NCI-H2081 treated with DMSO at 0.1 percent for 48 hours (cell line): ENCODE measurements around the gene TMPO.
"Not testable (repeated sequence)": the region's sequence is repeated elsewhere in the genome, so short reads cannot be mapped to it uniquely, and the experiment has no call there.

Source experiments
- DNase-seq: peaks from one replicate; lab custom pipeline; 2025; lab: John Stamatoyannopoulos, UW

The TMPO gene

GRCh38 chr12:98515287-98516110 lies at the start of gene TMPO:
TMPO (plus strand) TSS chr12:98515590; CDS start chr12:98515868, 278 bp downstream.
- peak; percentile 50 for DNase-seq

GRCh38 chr12:98465950-98466602 lies 49.3 kb upstream of the TMPO start:
- DNase-seq: no peak

GRCh38 chr12:98466640-98467400 lies 48.6 kb upstream of the TMPO start:
- no peak for DNase-seq

GRCh38 chr12:98469109-98469508 lies 46.3 kb upstream of the TMPO start:
- DNase-seq: no peak

GRCh38 chr12:98470469-98471082 lies 44.8 kb upstream of the TMPO start:
- DNase-seq: no peak

GRCh38 chr12:98471085-98471484 lies 44.3 kb upstream of the TMPO start:
- DNase-seq: no peak

- no peak for DNase-seq
Measured at GRCh38 chr12:98475565-98475908, 39.9 kb upstream of the TMPO start.

GRCh38 chr12:98478606-98479005 lies 36.8 kb upstream of the TMPO start:
- DNase-seq: no peak

- no peak for DNase-seq
Measured at GRCh38 chr12:98483621-98484503, 31.5 kb upstream of the TMPO start.

GRCh38 chr12:98485792-98486340 lies 29.5 kb upstream of the TMPO start:
- no peak for DNase-seq

GRCh38 chr12:98488416-98488815 lies 27.0 kb upstream of the TMPO start:
- DNase-seq: not testable (repeated sequence)

GRCh38 chr12:98489176-98489575 lies 26.2 kb upstream of the TMPO start:
- DNase-seq: no peak

- peak; percentile 36 for DNase-seq
Measured at GRCh38 chr12:98490501-98491453, 24.6 kb upstream of the TMPO start.

- DNase-seq: no peak
Measured at GRCh38 chr12:98492580-98493140, 22.7 kb upstream of the TMPO start.

GRCh38 chr12:98501266-98501629 lies 14.1 kb upstream of the TMPO start:
- DNase-seq: not testable (repeated sequence)

- DNase-seq: peak; percentile 74
Measured at GRCh38 chr12:98503342-98503591, 12.1 kb upstream of the TMPO start.

- DNase-seq: peak; percentile 74
Measured at GRCh38 chr12:98503592-98504367, 11.6 kb upstream of the TMPO start.

GRCh38 chr12:98504368-98504617 lies 11.1 kb upstream of the TMPO start:
- DNase-seq: no peak

- DNase-seq: no peak
Measured at GRCh38 chr12:98509063-98509462, 6.3 kb upstream of the TMPO start.
